ENCODE results near the gene ARHGDIA. TPM values are rescaled to one million over a fixed set of nuclear protein-coding genes. Genes with fewer than 3 reads are reported as not detected.

The ARHGDIA gene
- total and polyA plus RNA-seq, 2 of the 8 experiments (the other 6 are each of a cell fraction or from before 2014, with no cell fraction given), result 62.4 to 217 TPM

GRCh38 chr17:81898885-81899284 is 27.7 kb upstream of the ARHGDIA start:
- no peak overlapping the region for H2BK120ac ChIP-seq (replicated peaks; ENCODE audit: low read depth, low read length)
- DNase-seq (ENCODE audit: low read depth in 1 of 2, low spot score in 2 of 2) (no peak), FAIRE-seq (no peak)
- H3K23me2 ChIP-seq (ENCODE audit: low read depth, low read length), result peaks cover 6% of the 10 kb centered on the region; the same call in 1 of the 2 replicates
- H4K8ac ChIP-seq (ENCODE audit: extremely low read depth, insufficient read depth, low read length), result no peak overlapping the region
- H2BK12ac ChIP-seq (ENCODE audit: low read depth, low read length), result no peak overlapping the region
- H3K9me3 ChIP-seq (ENCODE audit: insufficient read depth in 2 of 2, low read depth in 1 of 2, low read length in 1 of 2), result no peaks in the 10 kb centered on the region
- POLR2A ChIA-PET (ENCODE audit: partially characterized antibody), result interaction anchor here (1.0 to 1.6 kb wide), 4 partner anchors 14 to 32 kb away, joined by 4 to 7 read pairs (median 5); no protein-coding TSS in a partner anchor
- no peak overlapping the region for H4K5ac ChIP-seq (ENCODE audit: insufficient read length, low read depth, low read length)
- H2BK5ac ChIP-seq (ENCODE audit: low read depth, low read length), result no peak overlapping the region
- no peak overlapping the region for H3K27ac ChIP-seq (ENCODE audit: low read depth, low read length)
- peaks cover 3 to 29% (median 17%) of the 10 kb centered on the region in 4 experiments; a peak in 7 of 8 replicates for H3K36me3 ChIP-seq (ENCODE audit: control insufficient read depth in 2 of 4, insufficient read depth in 4 of 4, low read length in 3 of 4)
- no peak overlapping the region for H3K14ac ChIP-seq (ENCODE audit: insufficient read length)
- 90% methylated on average over 9 of the region's 9 CpGs; no CpG with 5 or more reads in 1 of the 2 experiments for WGBS, 2 experiments (ENCODE audit: extremely low coverage in 1 of 2, insufficient coverage in 1 of 2, insufficient read length in 1 of 2, insufficient replicate concordance in 2 of 2, low coverage in 1 of 2, low lambda C conversion rate in 2 of 2, missing lambda C conversion rate in 1 of 2)
- H3K56ac ChIP-seq (replicated peaks; ENCODE audit: insufficient read length, low read depth, low read length), result no peak overlapping the region
- no peak overlapping the region for H3K4me3 ChIP-seq (ENCODE audit: extremely low read depth in 1 of 4, insufficient read depth in 2 of 4, low read depth in 3 of 4, low read length in 4 of 4)
- H3K4me1 ChIP-seq (replicated peaks in 1 of 4; ENCODE audit: control insufficient read depth in 3 of 4, insufficient read depth in 4 of 4, low read length in 3 of 4), result peaks cover 0 to 8% (median 2%) of the 10 kb centered on the region in 4 experiments; a peak in 3 of 7 replicates
- H3K4me2 ChIP-seq (ENCODE audit: insufficient read depth in 1 of 2, low read depth in 2 of 2, low read length in 2 of 2), result no peak overlapping the region
- H4K91ac ChIP-seq (replicated peaks; ENCODE audit: insufficient read length, low read length), result no peak overlapping the region
- CTCF ChIA-PET (ENCODE audit: partially characterized antibody), result interaction anchor here (0.8 kb wide), 1 partner anchor 29 kb away, joined by 3 read pairs; no protein-coding TSS in a partner anchor
- H4K20me1 ChIP-seq (replicated peaks in 1 of 2; ENCODE audit: control insufficient read depth in 1 of 2, insufficient read depth in 2 of 2, low read length in 2 of 2), result peaks cover 2 to 14% of the 10 kb centered on the region in 2 experiments
- no peaks in the 10 kb centered on the region; a peak in 1 of 4 replicates for H3K79me2 ChIP-seq (ENCODE audit: control insufficient read depth in 1 of 2, insufficient read depth in 2 of 2, low read length in 2 of 2)
- no peak overlapping the region for H2AK5ac ChIP-seq (ENCODE audit: low read depth, low read length)
- H3K79me1 ChIP-seq (ENCODE audit: low read depth, low read length), result peaks cover 3% of the 10 kb centered on the region; the same call in 1 of the 2 replicates
- H3K27me3 ChIP-seq (replicated peaks in 1 of 4; ENCODE audit: control insufficient read depth in 3 of 4, extremely low read depth in 1 of 4, insufficient read depth in 3 of 4, low read length in 3 of 4), result peaks cover 0 to 22% (median 14%) of the 10 kb centered on the region in 4 experiments; a peak in 5 of 7 replicates
- H2BK20ac ChIP-seq (ENCODE audit: low read length), result no peak overlapping the region
- no peak overlapping the region for H2BK15ac ChIP-seq (ENCODE audit: low read length)
- no peak overlapping the region for H3K9ac ChIP-seq (replicated peaks in 1 of 4; ENCODE audit: extremely low read depth in 1 of 4, low read depth in 3 of 4, low read length in 3 of 4)
- H3K18ac ChIP-seq (ENCODE audit: extremely low read depth, low read length), result no peak overlapping the region
- H2AFZ ChIP-seq (ENCODE audit: low read length), result no peak overlapping the region
- H3K23ac ChIP-seq (ENCODE audit: insufficient read length), result no peak overlapping the region
- H3K4ac ChIP-seq (replicated peaks; ENCODE audit: insufficient read length, low read depth, low read length), result no peak overlapping the region
- TF ChIP-seq KDM1A (IDR thresholded peaks at IDR 0.05; ENCODE audit: borderline replicate concordance, low read length) (no peak), SAP30 (IDR thresholded peaks at IDR 0.05; ENCODE audit: insufficient read depth, insufficient replicate concordance, low read length) (no peak), USF2 (IDR thresholded peaks at IDR 0.05; ENCODE audit: low read length) (no peak), RNF2 (IDR thresholded peaks at IDR 0.05; ENCODE audit: borderline replicate concordance, low read depth, low read length, missing control alignments, poor library complexity, severe bottlenecking) (no peak), NANOG (IDR thresholded peaks at IDR 0.05; ENCODE audit: insufficient read depth, low read depth, low read length, poor library complexity, severe bottlenecking) (no peak), RAD21 (IDR thresholded peaks at IDR 0.05 in 1 of 2, conservative IDR thresholded peaks at IDR 0.05 in 1 of 2; ENCODE audit: low read depth in 2 of 2, low read length in 2 of 2) (no peak), SP2 (IDR thresholded peaks at IDR 0.05; ENCODE audit: low read length) (no peak), RBBP5 (IDR thresholded peaks at IDR 0.05; ENCODE audit: borderline replicate concordance, low read depth, low read length) (no peak), BRCA1 (IDR thresholded peaks at IDR 0.05; ENCODE audit: low read depth, low read length) (no peak), ASH2L (IDR thresholded peaks at IDR 0.05; ENCODE audit: low read length) (no peak), PHF8 (conservative IDR thresholded peaks at IDR 0.05; ENCODE audit: low read depth, low read length) (no peak)
